GM12892 (cell line): Measurements from ENCODE around the gene SYK.

ENCODE experiments used
- DNase-seq: peaks from one replicate; pipeline ENCODE4 v3.0.0; 2011; ENCODE audit not compliant: insufficient read length
- FAIRE-seq: peaks from 2 replicates; lab custom pipeline; 2011; peaks lifted over from hg19 to GRCh38; lab: Jason Lieb, UNC
- POLR2A ChIP-seq: IDR thresholded peaks from 2 replicates; pipeline ENCODE4 v1.6.1; 2011; ENCODE audit warnings: low read depth, low read length, control low read depth
- POLR2AphosphoS5 ChIP-seq: IDR thresholded peaks from 2 replicates; pipeline ENCODE4 v1.6.1; 2011; ENCODE audit warnings: low read depth, low read length, control low read depth
- TAF1 ChIP-seq: IDR thresholded peaks from 2 replicates; pipeline ENCODE4 v1.6.1; 2011; ENCODE audit warnings: low read depth, mild to moderate bottlenecking, control low read depth, low read length, borderline replicate concordance

SYK gene

GRCh38 chr9:90919883-90920282 lies 118.3 kb downstream of the SYK start:
- TF ChIP-seq POLR2AphosphoS5 (no peak), TAF1 (no peak), POLR2A (no peak)
- FAIRE-seq = no peak
- no peak for DNase-seq

GRCh38 chr9:90921104-90921503 lies 119.5 kb downstream of the SYK start:
- no peak for TF ChIP-seq POLR2AphosphoS5
- DNase-seq (no peak), FAIRE-seq (no peak)

- DNase-seq = no peak
- FAIRE-seq = no peak
- no peak for TF ChIP-seq POLR2A
- no peak for TF ChIP-seq TAF1
- TF ChIP-seq POLR2AphosphoS5 = no peak
Measured at GRCh38 chr9:90921969-90922368, 120.3 kb downstream of the SYK start.

GRCh38 chr9:90925581-90926257 lies 124.1 kb downstream of the SYK start:
- FAIRE-seq (no peak), DNase-seq (no peak)
- TF ChIP-seq POLR2AphosphoS5 (no peak), POLR2A (no peak), TAF1 (no peak)

GRCh38 chr9:90926936-90927335 lies 125.3 kb downstream of the SYK start:
- no peak for DNase-seq
- no peak for FAIRE-seq
- no peak for TF ChIP-seq POLR2AphosphoS5
- no peak for TF ChIP-seq POLR2A
- TF ChIP-seq TAF1 = no peak

- TF ChIP-seq POLR2AphosphoS5 (no peak), POLR2A (no peak), TAF1 (no peak)
- no peak for DNase-seq
- FAIRE-seq = no peak
Measured at GRCh38 chr9:90927496-90927895, 125.9 kb downstream of the SYK start.

GRCh38 chr9:90929626-90930025 lies 128.0 kb downstream of the SYK start:
- no peak for TF ChIP-seq POLR2A
- no peak for TF ChIP-seq TAF1
- TF ChIP-seq POLR2AphosphoS5 = no peak
- FAIRE-seq (no peak), DNase-seq (no peak)

- TF ChIP-seq TAF1 = no peak
- TF ChIP-seq POLR2AphosphoS5 = no peak
- TF ChIP-seq POLR2A = no peak
- DNase-seq = no peak
- no peak for FAIRE-seq
Measured at GRCh38 chr9:90933468-90933867, 131.8 kb downstream of the SYK start.

- TF ChIP-seq POLR2A (no peak), TAF1 (no peak), POLR2AphosphoS5 (no peak)
- DNase-seq (no peak), FAIRE-seq (no peak)
Measured at GRCh38 chr9:90939351-90939750, 137.7 kb downstream of the SYK start.

- DNase-seq (no peak), FAIRE-seq (no peak)
- TF ChIP-seq POLR2A = no peak
- TF ChIP-seq POLR2AphosphoS5 = no peak
- no peak for TF ChIP-seq TAF1
Measured at GRCh38 chr9:90940280-90940679, 138.7 kb downstream of the SYK start.

GRCh38 chr9:90941661-90942060 lies 140.0 kb downstream of the SYK start:
- no peak for TF ChIP-seq TAF1
- no peak for TF ChIP-seq POLR2AphosphoS5
- TF ChIP-seq POLR2A = no peak
- DNase-seq (no peak), FAIRE-seq (no peak)

- TF ChIP-seq TAF1 (no peak), POLR2AphosphoS5 (no peak), POLR2A (no peak)
- no peak for DNase-seq
- FAIRE-seq = peak; percentile 65
Measured at GRCh38 chr9:90942555-90942954, 140.9 kb downstream of the SYK start.
